Neutrophil (primary cell): ENCODE results near the gene PRIM1.
"Not testable (repeated sequence)": the region's sequence is repeated elsewhere in the genome, so short reads cannot be mapped to it uniquely, and the experiment has no call there.

Source experiments
- H3K27ac ChIP-seq: fragments of 200-600 bp; sonication (generic); 2 replicates; pipeline ENCODE4 v1.5.1; 2016; ENCODE audit warnings: mild to moderate bottlenecking, moderate library complexity
- H3K27me3 ChIP-seq: fragments of 200-600 bp; sonication (generic); 2 replicates; pipeline ENCODE4 v1.6.0; 2016; ENCODE audit warnings: mild to moderate bottlenecking
- H3K36me3 ChIP-seq: fragments of 200-600 bp; sonication (generic); 2 replicates; pipeline ENCODE4 v1.5.1; 2017
- H3K4me1 ChIP-seq, 2 experiments: fragments of 200-600 bp in 1 of 2; sonication (generic) in 1 of 2; 1 replicate in 1 of 2; 2 replicates in 1 of 2; pipeline versions ENCODE4 v1.5.1 to v1.6.1; 2013 to 2016; ENCODE audit warnings: low read depth in 1 of 2, low read length in 1 of 2, mild to moderate bottlenecking in 1 of 2, moderate library complexity in 1 of 2; ENCODE audit not compliant: control insufficient read depth in 1 of 2, insufficient read depth in 1 of 2
- H3K4me3 ChIP-seq, 2 experiments: fragments of 200-600 bp in 1 of 2; sonication (generic) in 1 of 2; 1 replicate in 1 of 2; 2 replicates in 1 of 2; pipeline ENCODE4 v1.5.1; 2013 to 2016; ENCODE audit warnings: low read depth in 1 of 2, low read length in 1 of 2, mild to moderate bottlenecking in 1 of 2, moderate library complexity in 1 of 2
- H3K9me3 ChIP-seq: fragments of 200-600 bp; sonication (generic); 2 replicates; pipeline ENCODE4 v1.5.1; 2016
- TF ChIP-seq, protein P1 (sequence below): fragments of 200-600 bp; sonication (generic); IDR thresholded peaks from 2 replicates; pipeline ENCODE4 v1.5.1; 2016; ENCODE audit warnings: antibody characterized with exemption

The PRIM1 gene

GRCh38 chr12:56759263-56759908, 7.3 kb upstream of the PRIM1 start:
- no peaks in the 10 kb centered on the region for H3K4me1 ChIP-seq
- H3K4me3 ChIP-seq: no peak overlapping the region
- no peaks in the 10 kb centered on the region for H3K9me3 ChIP-seq
- no peak overlapping the region for H3K27ac ChIP-seq
- no peaks in the 10 kb centered on the region for H3K27me3 ChIP-seq
- TF ChIP-seq, protein P1, sequence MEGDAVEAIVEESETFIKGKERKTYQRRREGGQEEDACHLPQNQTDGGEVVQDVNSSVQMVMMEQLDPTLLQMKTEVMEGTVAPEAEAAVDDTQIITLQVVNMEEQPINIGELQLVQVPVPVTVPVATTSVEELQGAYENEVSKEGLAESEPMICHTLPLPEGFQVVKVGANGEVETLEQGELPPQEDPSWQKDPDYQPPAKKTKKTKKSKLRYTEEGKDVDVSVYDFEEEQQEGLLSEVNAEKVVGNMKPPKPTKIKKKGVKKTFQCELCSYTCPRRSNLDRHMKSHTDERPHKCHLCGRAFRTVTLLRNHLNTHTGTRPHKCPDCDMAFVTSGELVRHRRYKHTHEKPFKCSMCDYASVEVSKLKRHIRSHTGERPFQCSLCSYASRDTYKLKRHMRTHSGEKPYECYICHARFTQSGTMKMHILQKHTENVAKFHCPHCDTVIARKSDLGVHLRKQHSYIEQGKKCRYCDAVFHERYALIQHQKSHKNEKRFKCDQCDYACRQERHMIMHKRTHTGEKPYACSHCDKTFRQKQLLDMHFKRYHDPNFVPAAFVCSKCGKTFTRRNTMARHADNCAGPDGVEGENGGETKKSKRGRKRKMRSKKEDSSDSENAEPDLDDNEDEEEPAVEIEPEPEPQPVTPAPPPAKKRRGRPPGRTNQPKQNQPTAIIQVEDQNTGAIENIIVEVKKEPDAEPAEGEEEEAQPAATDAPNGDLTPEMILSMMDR: no peak
- no peaks in the 10 kb centered on the region for H3K36me3 ChIP-seq

DNA sequence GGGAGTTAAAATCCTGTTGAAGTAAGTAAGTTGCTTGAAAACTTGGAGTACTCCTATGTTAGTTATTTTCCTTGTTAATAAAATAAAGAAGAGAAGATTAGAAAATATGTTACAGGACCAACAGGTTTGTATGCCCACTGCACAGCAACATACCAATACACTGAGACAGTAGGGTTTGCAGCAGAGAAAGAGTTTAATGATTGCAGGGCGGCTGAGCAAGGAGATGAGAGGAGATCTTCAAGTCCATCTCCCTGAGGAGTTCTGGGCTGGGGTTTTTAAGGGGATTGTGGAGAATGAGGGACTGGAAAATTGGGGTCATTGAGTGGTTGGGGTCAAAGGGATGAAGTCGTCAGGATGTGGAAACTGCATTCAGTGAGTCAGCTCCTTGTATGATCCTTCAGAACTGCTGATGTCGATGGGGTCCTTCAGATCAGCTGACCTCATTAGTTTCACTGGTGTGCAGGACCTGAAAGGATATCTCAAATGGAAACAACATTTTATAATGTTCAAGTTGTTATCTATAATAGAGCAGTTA, 6.7 kb upstream of the PRIM1 start:
- Histone ChIP-seq H3K27ac (no peak overlapping the region), H3K36me3 (no peaks in the 10 kb centered on the region), H3K4me3 (no peak overlapping the region), H3K9me3 (no peaks in the 10 kb centered on the region), H3K4me1 (no peaks in the 10 kb centered on the region), H3K27me3 (no peaks in the 10 kb centered on the region)
- TF ChIP-seq, protein P1: no peak

GRCh38 chr12:56757971-56758370, 5.8 kb upstream of the PRIM1 start:
- not testable (repeated sequence) for H3K27ac ChIP-seq, H3K9me3 ChIP-seq, H3K4me1 ChIP-seq, H3K36me3 ChIP-seq, H3K4me3 ChIP-seq, H3K27me3 ChIP-seq

GRCh38 chr12:56753566-56753965, 1.4 kb upstream of the PRIM1 start:
- Histone ChIP-seq H3K9me3 (no peaks in the 10 kb centered on the region), H3K4me3 (no peak overlapping the region), H3K27ac (no peak overlapping the region), H3K27me3 (no peaks in the 10 kb centered on the region), H3K36me3 (no peaks in the 10 kb centered on the region), H3K4me1 (peaks cover 24 to 28% of the 10 kb centered on the region in 2 experiments)
- TF ChIP-seq, protein P1: no peak

- H3K27me3 ChIP-seq, H3K4me3 ChIP-seq, H3K27ac ChIP-seq, H3K36me3 ChIP-seq, H3K9me3 ChIP-seq: not testable (repeated sequence)
- H3K4me1 ChIP-seq: peaks cover 24 to 28% of the 10 kb centered on the region in 2 experiments
Observed at GRCh38 chr12:56750596-56750995, 1.5 kb downstream of the PRIM1 start.

DNA sequence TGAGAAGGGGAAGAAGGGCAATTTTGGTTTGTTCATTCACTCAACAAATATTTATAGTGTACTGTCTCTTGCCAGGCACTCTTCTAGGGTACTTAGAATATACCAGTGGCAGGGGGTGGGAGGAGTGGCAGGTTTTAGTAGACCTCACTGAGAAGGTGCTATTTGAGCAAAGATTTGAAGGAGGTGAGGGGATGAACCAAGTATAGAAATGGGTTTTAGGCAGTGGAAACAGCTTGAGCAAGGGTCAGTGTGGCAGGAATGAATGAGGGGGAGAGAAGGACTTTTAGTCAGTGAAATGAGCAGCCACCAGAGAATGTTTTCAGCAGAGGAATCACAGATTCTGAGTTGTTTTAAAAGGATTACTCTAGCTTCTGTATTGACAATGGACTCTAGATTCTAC, 2.3 kb downstream of the PRIM1 start:
- Histone ChIP-seq H3K36me3 (no peaks in the 10 kb centered on the region), H3K4me1 (peaks cover 24 to 28% of the 10 kb centered on the region in 2 experiments), H3K27ac (peak overlapping the region; percentile 60), H3K9me3 (no peaks in the 10 kb centered on the region), H3K27me3 (no peaks in the 10 kb centered on the region), H3K4me3 (no peak overlapping the region)
- TF ChIP-seq, protein P1: no peak
